Activated effector memory CD4-positive, alpha-beta T cell treated with anti-CD3 and anti-CD28 coated beads, Interleukin-2, amount 50 U/mL, for 16 hours (primary cell): ENCODE results near the gene PNO1.

ENCODE experiments used
- DNase-seq: peaks from one replicate; pipeline ENCODE4 v3.0.0-alpha.2; 2020

Gene PNO1

DNA sequence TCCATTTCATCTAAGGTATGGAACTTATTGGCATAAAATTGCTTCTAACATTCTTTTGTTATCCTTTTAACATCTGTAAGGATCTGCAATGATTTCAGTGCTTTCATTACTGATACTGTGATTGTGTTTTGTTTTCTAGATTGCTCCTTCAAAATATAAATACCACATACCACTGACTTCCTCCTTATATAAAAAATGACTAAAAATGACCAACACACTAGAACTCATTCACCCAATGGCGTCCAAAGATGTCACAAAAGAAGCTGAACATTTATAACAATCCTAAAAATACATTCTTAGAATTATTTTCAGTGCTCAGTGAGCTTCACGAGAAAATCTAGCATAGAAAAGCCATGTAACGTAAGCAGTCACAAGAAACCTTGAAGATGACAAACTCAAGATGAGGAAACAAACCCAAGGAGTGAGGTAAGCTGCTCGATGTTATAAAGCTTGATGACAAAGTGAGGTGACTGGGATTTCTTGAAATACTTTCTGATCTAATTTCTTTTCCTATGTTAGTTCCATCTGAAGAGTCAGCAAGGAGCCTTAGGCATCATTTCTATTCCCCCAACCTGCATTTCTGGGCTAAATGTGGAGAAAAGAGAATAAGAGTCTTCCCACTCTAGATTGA, 42.6 kb downstream of the PNO1 start:
- no peak for DNase-seq

- DNase-seq: no peak
These were observed 45.9 kb downstream of the PNO1 start for GRCh38 chr2:68203587-68203986.

GRCh38 chr2:68206793-68207192, 49.1 kb downstream of the PNO1 start:
- DNase-seq: no peak

DNA sequence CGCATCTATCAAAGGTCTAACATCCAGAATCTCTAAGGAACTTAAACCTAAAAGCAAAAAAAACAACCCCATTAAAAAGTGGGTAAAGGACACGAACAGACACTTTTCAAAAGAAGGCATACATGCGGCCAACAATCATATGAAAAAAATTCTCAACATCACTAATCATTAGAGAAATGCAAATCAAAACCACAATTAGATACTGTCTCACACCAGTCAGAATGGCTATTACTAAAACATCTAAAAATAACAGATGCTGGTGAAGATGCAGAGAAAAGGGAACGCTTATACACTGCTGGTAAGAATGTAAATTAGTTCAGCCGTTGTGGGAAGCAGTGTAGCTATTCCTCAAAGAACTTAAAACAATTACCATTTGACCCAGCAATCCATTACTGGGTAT, 56.7 kb downstream of the PNO1 start:
- no peak for DNase-seq

DNA sequence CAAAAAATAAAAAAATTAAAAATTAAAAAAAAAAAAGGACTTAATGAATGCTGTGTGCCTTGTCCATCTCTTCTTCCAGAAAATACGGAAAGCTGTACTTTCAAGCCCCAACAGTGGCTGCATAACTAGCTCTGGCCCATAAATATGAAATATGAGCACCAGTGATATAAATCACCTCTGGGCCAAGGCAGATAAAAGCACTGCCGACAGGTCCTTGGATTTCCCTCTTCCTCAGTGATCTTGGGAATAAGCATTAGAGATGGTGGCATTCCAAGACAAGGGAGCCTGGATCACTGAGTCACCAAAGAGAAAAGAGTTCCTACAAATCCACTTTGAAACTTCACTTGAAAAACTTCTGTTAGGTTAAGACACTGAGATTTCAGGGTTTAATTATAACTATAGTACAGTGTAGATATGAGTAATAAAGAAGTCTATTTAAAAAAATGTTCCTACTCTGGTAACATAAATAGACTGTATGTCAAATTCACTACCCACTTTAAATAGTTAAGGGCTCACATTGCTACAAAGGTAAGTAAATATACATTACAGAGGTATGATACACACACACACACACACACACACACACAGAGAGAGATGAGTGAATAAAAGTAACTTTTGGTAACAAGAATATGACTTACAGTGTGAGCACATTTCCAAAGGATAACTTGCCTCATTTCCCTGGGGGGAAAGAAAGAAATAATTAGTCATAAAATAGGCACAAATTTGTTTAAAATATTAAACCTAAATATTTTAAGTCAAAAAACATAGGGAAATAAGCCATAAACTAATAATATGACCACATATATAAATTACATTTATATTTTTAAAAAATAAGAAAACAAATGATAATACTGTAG, 59.0 kb downstream of the PNO1 start:
- no peak for DNase-seq

DNA sequence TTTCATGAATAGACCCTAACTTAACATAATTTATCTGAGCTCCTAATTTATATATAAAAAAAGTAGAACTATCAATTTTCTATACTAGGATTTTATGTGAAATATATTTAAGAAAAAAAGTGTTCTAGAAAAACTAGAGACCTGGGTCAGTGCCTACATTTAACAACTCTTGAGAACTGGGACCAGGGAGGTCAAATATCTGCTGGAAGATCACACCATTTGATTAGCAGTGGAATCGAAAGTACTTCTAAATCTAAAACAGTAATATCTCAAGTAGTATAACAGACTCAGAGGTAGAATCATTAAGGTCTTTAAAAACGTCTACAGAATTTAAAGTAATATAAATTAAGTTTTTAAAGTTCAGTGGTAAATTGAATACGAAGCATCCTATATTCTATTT, 60.0 kb downstream of the PNO1 start:
- DNase-seq: no peak

- DNase-seq: no peak
These were observed 60.7 kb downstream of the PNO1 start for GRCh38 chr2:68218343-68218901.

GRCh38 chr2:68222287-68222686, 64.6 kb downstream of the PNO1 start:
- no peak for DNase-seq

- no peak for DNase-seq
These were observed 65.7 kb downstream of the PNO1 start for GRCh38 chr2:68223419-68223818.

DNA sequence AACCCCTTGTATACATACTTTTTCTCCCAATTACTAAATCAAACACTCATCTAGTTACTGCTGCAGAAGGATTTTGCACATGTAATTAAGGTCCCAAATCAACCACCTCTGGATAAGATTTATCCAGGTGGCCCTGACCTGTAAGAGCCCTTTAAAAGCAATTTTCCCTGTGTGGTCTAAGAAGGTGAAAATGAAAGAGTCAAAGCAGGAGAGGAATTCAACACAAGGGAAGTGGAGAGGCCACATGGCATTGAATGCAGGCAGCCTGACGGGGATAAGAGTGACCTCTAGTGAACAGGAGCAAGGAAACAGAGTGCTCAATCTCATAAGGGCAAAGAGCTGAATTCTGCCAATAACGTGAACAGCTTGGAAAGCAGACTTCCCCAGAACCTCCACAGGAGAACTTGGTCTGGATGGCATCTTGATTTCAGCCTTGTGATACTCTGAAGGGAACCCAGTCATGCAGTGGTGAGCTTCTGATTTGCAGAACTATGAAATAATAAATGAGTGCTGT, 67.5 kb downstream of the PNO1 start:
- DNase-seq: peak; percentile 64
